H1 (cell line): Measurements from ENCODE around the gene GRAMD4. TPM values are rescaled to one million over a fixed set of nuclear protein-coding genes. Genes with fewer than 3 reads are reported as not detected.

Source experiments
- CTCF ChIA-PET: fragments of 300-600 bp; sonication (Branson Sonifier 250); formaldehyde crosslinking; loops from one replicate; lab custom pipeline; 2021; ENCODE audit not compliant: partially characterized antibody; lab: Charles Lee
- POLR2A ChIA-PET: fragments of 300-600 bp; sonication (Branson Sonifier 250); formaldehyde crosslinking; loops from one replicate; lab custom pipeline; 2021; ENCODE audit warnings: inconsistent platforms; ENCODE audit not compliant: partially characterized antibody; lab: Charles Lee
- DNase-seq, 2 experiments: peaks; one replicate each; pipeline versions ENCODE4 v3.0.0 to v3.0.0-alpha.2; 2010 to 2022; ENCODE audit warnings: low spot score in 2 of 2, low read depth in 1 of 2, mixed read lengths in 1 of 2
- FAIRE-seq: peaks from 2 replicates; lab custom pipeline; 2011; peaks lifted over from hg19 to GRCh38; lab: Jason Lieb, UNC
- H2AFZ ChIP-seq: 2 replicates; pipeline ENCODE4 v1.8.1; 2012; ENCODE audit warnings: low read length, inconsistent platforms
- H2AK5ac ChIP-seq: 2 replicates; pipeline ENCODE4 v1.6.1; 2013; ENCODE audit warnings: low read depth, low read length
- H2BK120ac ChIP-seq: replicated peaks from 2 replicates; pipeline ENCODE3; 2013; ENCODE audit warnings: low read depth, low read length, inconsistent platforms
- H2BK12ac ChIP-seq: 2 replicates; pipeline ENCODE4 v1.6.1; 2013; ENCODE audit warnings: low read depth, low read length
- H2BK15ac ChIP-seq: 2 replicates; pipeline ENCODE4 v1.6.1; 2013; ENCODE audit warnings: low read length
- H2BK20ac ChIP-seq: 2 replicates; pipeline ENCODE4 v1.6.1; 2013; ENCODE audit warnings: low read length
- H2BK5ac ChIP-seq: 2 replicates; pipeline ENCODE4 v1.6.1; 2013; ENCODE audit warnings: low read depth, low read length
- H3K14ac ChIP-seq: 2 replicates; pipeline ENCODE4 v1.6.1; 2013; ENCODE audit warnings: inconsistent platforms; ENCODE audit not compliant: insufficient read length
- H3K18ac ChIP-seq: 2 replicates; pipeline ENCODE4 v1.6.1; 2013; ENCODE audit warnings: low read length; ENCODE audit errors: extremely low read depth
- H3K23ac ChIP-seq: 2 replicates; pipeline ENCODE4 v1.6.1; 2013; ENCODE audit warnings: inconsistent platforms; ENCODE audit not compliant: insufficient read length
- H3K23me2 ChIP-seq: 2 replicates; pipeline ENCODE4 v1.6.1; 2013; ENCODE audit warnings: low read depth, low read length
- H3K27ac ChIP-seq: 2 replicates; pipeline ENCODE4 v1.6.1; 2011; ENCODE audit warnings: low read depth, low read length, inconsistent platforms
- H3K27me3 ChIP-seq, 4 experiments: replicated peaks in 1 of 4; 1 replicate in 1 of 4; 2 replicates in 3 of 4; pipeline versions ENCODE4 v1.6.1 to v1.8.1; 2011 to 2013; ENCODE audit warnings: low read length in 3 of 4, mild to moderate bottlenecking in 3 of 4, inconsistent platforms in 2 of 4, mixed read lengths in 2 of 4, moderate library complexity in 1 of 4; ENCODE audit not compliant: control insufficient read depth in 3 of 4, insufficient read depth in 3 of 4; ENCODE audit errors: extremely low read depth in 1 of 4
- H3K36me3 ChIP-seq, 4 experiments: 2 replicates each; pipeline versions ENCODE4 v1.6.1 to v1.8.1; 2011 to 2013; ENCODE audit warnings: mild to moderate bottlenecking in 4 of 4, low read length in 3 of 4, moderate library complexity in 2 of 4, control low read depth in 1 of 4, inconsistent platforms in 1 of 4; ENCODE audit not compliant: insufficient read depth in 4 of 4, control insufficient read depth in 2 of 4
- H3K4ac ChIP-seq: replicated peaks from 2 replicates; pipeline ENCODE3; 2013; ENCODE audit warnings: low read length, low read depth, mixed read lengths, inconsistent platforms; ENCODE audit not compliant: insufficient read length
- H3K4me1 ChIP-seq, 4 experiments: replicated peaks in 1 of 4; 1 replicate in 1 of 4; 2 replicates in 3 of 4; pipeline versions ENCODE4 v1.6.1 to v1.8.1; 2011 to 2013; ENCODE audit warnings: low read length in 3 of 4, inconsistent platforms in 2 of 4, mixed read lengths in 1 of 4; ENCODE audit not compliant: insufficient read depth in 4 of 4, control insufficient read depth in 3 of 4
- H3K4me2 ChIP-seq, 2 experiments: 2 replicates each; pipeline versions ENCODE4 v1.6.1 to v1.8.1; 2011 to 2013; ENCODE audit warnings: low read depth in 2 of 2, low read length in 2 of 2, control low read depth in 1 of 2, inconsistent platforms in 1 of 2, mild to moderate bottlenecking in 1 of 2; ENCODE audit not compliant: insufficient read depth in 1 of 2
- H3K4me3 ChIP-seq, 4 experiments: fragments of 200-600, 300-600 bp in 1 of 4; sonication (generic), shearing (Covaris generic), sonication (Bioruptor Twin) in 1 of 4; 2 replicates each; pipeline versions ENCODE4 v1.5.1 to v1.8.1; 2011 to 2016; ENCODE audit warnings: low read length in 4 of 4, low read depth in 3 of 4, control low read depth in 2 of 4, inconsistent platforms in 2 of 4, mild to moderate bottlenecking in 2 of 4, mixed read lengths in 1 of 4, moderate library complexity in 1 of 4; ENCODE audit not compliant: insufficient read depth in 2 of 4; ENCODE audit errors: extremely low read depth in 1 of 4
- H3K56ac ChIP-seq: replicated peaks from 2 replicates; pipeline ENCODE3; 2013; ENCODE audit warnings: low read depth, mild to moderate bottlenecking, mixed read lengths, low read length, inconsistent platforms; ENCODE audit not compliant: insufficient read length
- H3K79me1 ChIP-seq: 2 replicates; pipeline ENCODE4 v1.6.1; 2013; ENCODE audit warnings: low read depth, low read length, control low read depth
- H3K79me2 ChIP-seq, 2 experiments: 2 replicates each; pipeline versions ENCODE4 v1.6.1 to v1.8.1; 2012 to 2013; ENCODE audit warnings: low read length in 2 of 2, mild to moderate bottlenecking in 2 of 2, inconsistent platforms in 1 of 2; ENCODE audit not compliant: insufficient read depth in 2 of 2, control insufficient read depth in 1 of 2
- H3K9ac ChIP-seq, 4 experiments: replicated peaks in 1 of 4; 1 replicate in 1 of 4; 2 replicates in 3 of 4; pipeline versions ENCODE4 v1.6.1 to v1.8.1; 2011 to 2013; ENCODE audit warnings: low read depth in 3 of 4, low read length in 3 of 4, control low read depth in 2 of 4, mild to moderate bottlenecking in 2 of 4, moderate library complexity in 2 of 4, inconsistent platforms in 1 of 4; ENCODE audit errors: extremely low read depth in 1 of 4
- H3K9me3 ChIP-seq, 2 experiments: 2 replicates each; pipeline versions ENCODE4 v1.6.1 to v1.8.1; 2012 to 2013; ENCODE audit warnings: mild to moderate bottlenecking in 2 of 2, moderate library complexity in 2 of 2, control low read depth in 1 of 2, inconsistent platforms in 1 of 2, low read depth in 1 of 2, low read length in 1 of 2, mixed read lengths in 1 of 2; ENCODE audit not compliant: insufficient read depth in 2 of 2
- H4K20me1 ChIP-seq, 2 experiments: replicated peaks in 1 of 2; 2 replicates each; pipeline versions ENCODE3 to v1.8.1; 2011 to 2013; ENCODE audit warnings: inconsistent platforms in 2 of 2, low read length in 2 of 2, mild to moderate bottlenecking in 1 of 2; ENCODE audit not compliant: insufficient read depth in 2 of 2, control insufficient read depth in 1 of 2
- H4K5ac ChIP-seq: 2 replicates; pipeline ENCODE4 v1.6.1; 2013; ENCODE audit warnings: low read length, low read depth, mixed read lengths, inconsistent platforms; ENCODE audit not compliant: insufficient read length
- H4K8ac ChIP-seq: 2 replicates; pipeline ENCODE4 v1.8.0; 2013; ENCODE audit warnings: mild to moderate bottlenecking, moderate library complexity, low read length, inconsistent platforms; ENCODE audit not compliant: insufficient read depth; ENCODE audit errors: extremely low read depth
- H4K91ac ChIP-seq: replicated peaks from 2 replicates; pipeline ENCODE3; 2013; ENCODE audit warnings: low read length, mixed read lengths, inconsistent platforms; ENCODE audit not compliant: insufficient read length
- ATF3 ChIP-seq: IDR thresholded peaks from 2 replicates; pipeline ENCODE4 v1.6.1; 2011; ENCODE audit warnings: low read depth, mild to moderate bottlenecking, low read length; ENCODE audit not compliant: insufficient read depth
- CREB1 ChIP-seq: IDR thresholded peaks from 2 replicates; pipeline ENCODE4 v1.6.1; 2012; ENCODE audit warnings: inconsistent platforms
- RXRA ChIP-seq: IDR thresholded peaks from 2 replicates; pipeline ENCODE4 v1.6.1; 2011; ENCODE audit warnings: low read depth, mild to moderate bottlenecking, low read length, moderate library complexity; ENCODE audit not compliant: insufficient read depth
- whole genome bisulfite sequencing, 2 experiments: shearing (Covaris generic) in 1 of 2; methylation state at CpG; one replicate each; pipeline versions ENCODE4 v1.1.6 to v1.1.7; 2013 to 2015; ENCODE audit warnings: low lambda C conversion rate in 2 of 2, mixed read lengths in 2 of 2, inconsistent platforms in 1 of 2, low coverage in 1 of 2, missing lambda C conversion rate in 1 of 2; ENCODE audit not compliant: insufficient replicate concordance in 2 of 2, insufficient coverage in 1 of 2, insufficient read length in 1 of 2; ENCODE audit errors: extremely low coverage in 1 of 2, missing lambda C conversion rate in 1 of 2; 5-methylcytosine and 5-hydroxymethylcytosine counted together
- polyA plus RNA-seq, 7 experiments: library from polyadenylated mRNA; depleted of rRNA in 3 of 7; stranded (reverse) in 5 of 7; unstranded in 2 of 7; fragments of >200 nt in 5 of 7; fragments of 200-250 nt in 2 of 7; gene quantifications; 1 replicate in 5 of 7; 2 replicates in 1 of 7; 4 replicates in 1 of 7; pipeline versions ENCODE4 v1.2.1 to v1.2.3, GENCODE V29; 2011 to 2013; ENCODE audit warnings: missing spikeins in 2 of 7, mixed read lengths in 2 of 7
- total RNA-seq: library from RNA; stranded (reverse); fragmentation: NEBNext Ultra II Directional; extraction: Animal tissue kit (Norgen Biotek cat#: 25700); gene quantifications from 2 replicates; pipeline ENCODE4 v1.2.1, GENCODE V29; 2021

The GRAMD4 gene
- total and polyA plus RNA-seq, 2 of the 8 experiments (the other 6 are each of a cell fraction or from before 2014, with no cell fraction given), result 7.9 to 25.6 TPM

GRCh38 chr22:46636221-46637002 is 16.2 kb downstream of the GRAMD4 start:
- H2BK20ac ChIP-seq, result no peak overlapping the region
- H3K23ac ChIP-seq, result no peak overlapping the region
- no peaks in the 10 kb centered on the region for H3K36me3 ChIP-seq
- H3K56ac ChIP-seq, result no peak overlapping the region
- H3K27me3 ChIP-seq, result no peaks in the 10 kb centered on the region
- no peak for DNase-seq
- H2AK5ac ChIP-seq, result 0 out of 2 replicates have a peak overlapping the region, but pooled peaks have one; percentile 13
- H3K14ac ChIP-seq, result no peak overlapping the region
- H3K4me2 ChIP-seq, result no peak overlapping the region
- H2BK120ac ChIP-seq, result no peak overlapping the region
- H2BK5ac ChIP-seq, result 0 out of 2 replicates have a peak overlapping the region, but pooled peaks have one; percentile 13
- peak overlapping the region; percentile 53 for H3K4ac ChIP-seq
- CTCF ChIA-PET, result interaction anchor here (0.6 to 1.6 kb wide), 13 partner anchors 9 to 166 kb away, joined by 3 to 7 read pairs (median 3); no protein-coding TSS in a partner anchor
- 87% methylated on average over 28 of the region's 29 CpGs; no CpG with 5 or more reads in 1 of the 2 experiments for WGBS, 2 experiments
- no peak overlapping the region for H3K9ac ChIP-seq
- no peak overlapping the region for H3K4me3 ChIP-seq
- H3K4me1 ChIP-seq, result peaks cover 0 to 7% (median 2%) of the 10 kb centered on the region in 4 experiments; a peak in 3 of 7 replicates
- 0 out of 2 replicates have a peak overlapping the region, but pooled peaks have one; percentile 19 for H3K18ac ChIP-seq
- H2BK12ac ChIP-seq, result 0 out of 2 replicates have a peak overlapping the region, but pooled peaks have one; percentile 43
- peak overlapping the region; percentile 27 for H4K91ac ChIP-seq
- H3K23me2 ChIP-seq, result no peaks in the 10 kb centered on the region; the same call in 1 of the 2 replicates
- TF ChIP-seq ATF3 (no peak), CREB1 (no peak), RXRA (no peak)
- no peak overlapping the region for H2AFZ ChIP-seq
- 0 out of 2 replicates have a peak overlapping the region, but pooled peaks have one; percentile 61 for H2BK15ac ChIP-seq
- POLR2A ChIA-PET, result interaction anchor here (0.7 to 2.4 kb wide), 8 partner anchors 8 to 324 kb away, joined by 3 to 7 read pairs (median 3); no protein-coding TSS in a partner anchor
- H3K79me2 ChIP-seq, result no peaks in the 10 kb centered on the region
- H4K5ac ChIP-seq, result no peak overlapping the region
- no peak overlapping the region; the same call in 1 of the 2 replicates for H3K27ac ChIP-seq
- no peaks in the 10 kb centered on the region for H3K9me3 ChIP-seq
- FAIRE-seq, result no peak
- peaks cover 0 to 3% of the 10 kb centered on the region in 2 experiments for H4K20me1 ChIP-seq
- H3K79me1 ChIP-seq, result no peaks in the 10 kb centered on the region; the same call in 1 of the 2 replicates
- peak overlapping the region; percentile 45; the same call in 1 of the 2 replicates for H4K8ac ChIP-seq
